HK-2 (cell line): ENCODE measurements around the gene DGUOK.

ENCODE experiments used
- DNase-seq: peaks from one replicate; pipeline ENCODE4 v3.0.0-alpha.2; 2018; ENCODE audit not compliant: unreplicated experiment

Gene DGUOK

GRCh38 chr2:73947412-73948018 is 20.8 kb downstream of the DGUOK start:
- DNase-seq: no peak

DNA sequence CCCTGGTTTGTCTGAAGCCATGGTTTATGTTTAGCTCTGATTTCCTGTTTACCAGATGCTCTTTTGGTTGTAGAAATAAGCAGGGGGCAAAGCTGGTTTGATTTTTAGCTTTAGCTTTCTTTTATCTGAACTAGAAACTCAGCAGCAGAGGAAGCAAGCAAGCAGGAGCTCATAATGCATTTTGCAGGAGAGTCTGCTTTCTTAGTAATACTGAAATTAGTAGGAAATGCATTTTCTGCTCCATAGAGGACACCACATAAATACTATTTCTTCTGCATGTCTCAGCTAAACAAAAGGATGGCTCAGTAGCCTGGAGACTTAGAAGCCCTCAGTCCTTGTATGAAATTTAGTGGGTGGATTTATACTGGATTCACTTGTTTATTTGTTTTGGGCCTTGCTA is 23.1 kb downstream of the DGUOK start:
- no peak for DNase-seq

GRCh38 chr2:73952499-73953446 is 26.1 kb downstream of the DGUOK start:
- DNase-seq: no peak

- DNase-seq: no peak
Observed at GRCh38 chr2:73956218-73956865, 29.7 kb downstream of the DGUOK start.

DNA sequence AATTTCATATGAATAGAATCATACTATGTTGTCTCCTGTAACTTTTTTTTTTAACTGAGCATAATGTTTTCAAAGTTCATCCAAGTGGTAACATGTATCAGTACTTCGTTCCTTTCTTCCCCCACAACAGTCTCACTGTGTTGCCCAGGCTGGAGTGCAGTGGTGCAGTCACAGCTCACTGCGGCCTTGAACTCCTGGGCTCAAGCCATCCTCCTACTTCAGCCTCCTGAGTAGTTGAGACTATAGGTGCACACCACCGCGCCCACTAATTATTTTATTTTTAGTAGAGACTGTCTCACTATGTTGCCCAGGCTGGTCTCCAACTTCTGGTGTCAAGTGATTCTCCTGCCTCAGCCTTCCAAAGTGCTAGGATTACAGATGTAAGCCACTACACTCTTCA is 34.6 kb downstream of the DGUOK start:
- DNase-seq: no peak

- no peak for DNase-seq
Observed at GRCh38 chr2:73961823-73962615, 35.3 kb downstream of the DGUOK start.

DNA sequence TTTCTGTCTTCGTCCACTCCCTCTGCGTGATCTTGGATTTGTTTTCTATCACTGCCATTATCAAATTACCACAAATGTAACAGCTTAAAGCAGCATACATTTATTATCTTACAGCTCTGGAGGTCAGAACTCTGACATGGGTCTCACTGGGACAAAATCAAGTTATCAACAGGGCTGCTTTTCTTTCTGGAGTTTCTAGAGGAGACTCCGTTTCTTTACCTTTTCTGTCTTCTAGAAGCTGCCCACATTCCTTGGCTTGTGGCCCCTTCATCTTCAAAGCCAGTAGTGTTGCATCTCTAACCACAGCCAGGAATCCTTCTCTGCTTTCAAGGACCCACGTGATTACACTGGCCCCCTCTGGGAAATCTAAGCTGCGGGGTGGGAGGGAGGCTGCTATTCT is 36.1 kb downstream of the DGUOK start:
- DNase-seq: no peak

DNA sequence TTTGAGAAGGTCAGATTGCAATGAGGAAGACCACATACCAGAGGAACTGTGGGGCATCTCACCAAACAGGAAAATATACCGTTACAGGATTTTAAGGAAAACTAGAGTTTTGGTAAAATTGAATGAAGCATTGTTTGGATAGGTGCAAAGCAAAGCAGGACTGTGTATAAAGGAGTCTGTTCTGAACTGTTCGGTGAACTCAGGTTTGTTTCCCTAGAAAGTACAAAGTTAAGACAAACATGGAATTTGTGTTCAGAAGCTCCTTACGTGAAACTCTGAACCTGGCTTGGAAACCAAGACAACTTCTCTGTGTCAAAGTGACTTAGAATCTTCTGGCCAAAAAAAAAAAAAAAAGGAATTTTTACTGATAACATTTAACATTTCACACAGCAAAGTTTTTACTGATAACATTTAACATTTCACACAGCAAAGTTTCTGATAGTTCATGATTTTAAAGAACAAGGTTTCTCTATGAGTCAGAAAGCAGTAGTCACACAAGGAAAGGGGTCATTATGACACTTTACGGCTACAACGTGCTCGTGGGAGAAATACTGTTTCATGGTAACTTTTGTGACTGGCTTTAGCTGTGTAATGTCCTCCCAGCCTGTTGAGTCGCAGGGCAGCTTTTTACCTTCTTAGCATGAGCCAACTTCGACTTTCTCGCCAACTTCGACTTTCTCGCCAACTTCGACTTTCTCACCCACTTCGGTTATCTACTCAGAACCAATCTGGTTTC is 36.9 kb downstream of the DGUOK start:
- DNase-seq: no peak

GRCh38 chr2:73964223-73964622 is 37.5 kb downstream of the DGUOK start:
- no peak for DNase-seq

DNA sequence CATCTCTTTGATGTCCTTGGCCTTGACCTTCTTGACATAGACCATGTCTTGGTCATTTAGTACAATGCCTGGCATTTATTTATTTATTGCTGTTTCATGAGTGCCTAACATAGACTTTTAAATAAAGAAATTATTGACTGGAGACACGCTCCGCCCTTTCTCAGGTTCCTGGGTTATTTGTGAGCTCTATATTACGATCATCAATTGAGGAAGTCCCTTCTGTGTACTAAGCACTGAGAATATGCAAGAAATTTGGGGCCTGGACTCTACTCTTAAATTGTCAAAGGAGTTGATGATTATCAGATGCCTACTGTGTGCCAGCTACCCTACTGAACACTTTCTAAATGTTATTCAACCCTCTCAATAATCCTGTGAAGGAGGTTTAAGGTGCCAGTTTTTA is 38.4 kb downstream of the DGUOK start:
- no peak for DNase-seq

GRCh38 chr2:73968357-73968937 is 41.8 kb downstream of the DGUOK start:
- DNase-seq: no peak

DNA sequence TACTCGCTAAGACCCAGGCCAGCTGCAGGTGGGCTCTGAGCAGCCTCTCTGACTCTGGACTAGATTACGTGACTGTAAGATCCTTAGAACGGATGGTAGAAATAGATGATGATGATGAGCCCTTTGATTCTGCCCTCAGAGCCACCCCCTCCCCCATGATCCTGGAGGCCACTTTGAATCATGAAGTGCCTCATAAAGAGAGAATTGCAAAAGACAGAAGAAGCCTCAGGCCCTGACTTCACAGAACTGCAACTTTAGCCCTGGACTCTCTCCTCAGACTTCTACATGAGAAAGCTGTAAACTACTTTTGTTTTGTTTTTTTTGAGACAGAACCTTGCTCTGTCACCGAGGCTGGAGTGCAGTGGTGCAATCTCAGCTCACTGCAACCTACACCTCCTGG is 42.7 kb downstream of the DGUOK start:
- DNase-seq: no peak

- no peak for DNase-seq
Observed at GRCh38 chr2:73970141-73970803, 43.6 kb downstream of the DGUOK start.

GRCh38 chr2:73970850-73971471 is 44.3 kb downstream of the DGUOK start:
- DNase-seq: no peak

DNA sequence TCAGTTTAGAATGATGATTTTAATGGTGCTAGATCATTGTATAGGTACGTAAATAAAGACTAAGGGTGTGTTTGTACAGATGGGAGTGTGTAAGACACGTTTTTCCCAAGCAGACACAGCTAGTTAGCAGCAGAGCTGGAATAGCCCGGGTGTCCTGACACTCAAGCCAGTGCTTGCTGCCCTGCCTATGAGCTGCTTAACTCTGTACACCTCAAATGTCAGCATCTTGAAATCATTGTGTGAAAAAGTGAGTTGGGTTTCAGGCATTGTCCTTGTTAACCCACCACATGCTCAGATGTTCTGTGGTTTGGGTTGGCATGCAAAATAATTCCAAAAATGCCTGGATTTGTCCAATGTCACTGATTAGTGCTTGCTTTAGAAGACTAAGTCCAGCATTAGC is 45.0 kb downstream of the DGUOK start:
- no peak for DNase-seq

- no peak for DNase-seq
Observed at GRCh38 chr2:73972846-73973245, 46.2 kb downstream of the DGUOK start.

DNA sequence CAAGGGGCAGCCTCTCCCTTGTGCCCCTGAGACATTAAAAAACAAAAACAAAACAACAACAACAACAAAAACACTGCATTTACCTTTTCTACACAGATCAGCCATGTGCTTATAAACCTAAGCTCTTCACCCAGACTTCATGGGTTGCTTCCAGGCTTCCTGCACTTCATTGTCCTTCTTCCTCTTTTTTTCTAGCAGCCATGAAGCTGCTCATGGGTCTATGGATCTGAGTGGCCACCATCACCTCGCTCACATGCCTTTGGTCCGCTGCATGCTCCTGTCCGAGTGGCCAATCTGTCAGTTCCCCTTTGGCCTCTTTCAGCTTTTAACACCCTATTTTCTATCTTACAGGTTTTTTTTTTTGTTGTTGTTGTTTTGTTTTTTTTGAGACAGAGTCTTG is 49.1 kb downstream of the DGUOK start:
- no peak for DNase-seq

DNA sequence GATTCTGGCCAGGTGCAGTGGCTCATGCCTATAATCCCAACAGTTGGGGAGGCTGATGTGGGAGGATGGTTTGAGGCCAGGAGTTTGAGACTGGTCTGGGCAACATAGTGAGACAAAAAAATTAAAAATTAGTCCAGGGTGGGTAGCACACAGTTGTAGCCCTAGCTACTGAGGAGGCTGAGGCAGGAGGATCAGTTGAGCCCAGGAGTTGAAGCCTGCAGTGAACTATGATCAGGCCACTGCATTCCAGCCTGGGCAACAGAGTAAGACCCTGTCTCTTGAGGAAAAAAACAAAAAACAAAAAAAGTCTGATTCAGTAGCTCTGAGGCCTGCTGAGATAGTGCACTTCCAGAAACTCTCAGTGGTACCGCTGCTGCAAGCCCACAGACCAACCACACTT is 50.1 kb downstream of the DGUOK start:
- DNase-seq: no peak

- DNase-seq: no peak
Observed at GRCh38 chr2:73977466-73977865, 50.8 kb downstream of the DGUOK start.

DNA sequence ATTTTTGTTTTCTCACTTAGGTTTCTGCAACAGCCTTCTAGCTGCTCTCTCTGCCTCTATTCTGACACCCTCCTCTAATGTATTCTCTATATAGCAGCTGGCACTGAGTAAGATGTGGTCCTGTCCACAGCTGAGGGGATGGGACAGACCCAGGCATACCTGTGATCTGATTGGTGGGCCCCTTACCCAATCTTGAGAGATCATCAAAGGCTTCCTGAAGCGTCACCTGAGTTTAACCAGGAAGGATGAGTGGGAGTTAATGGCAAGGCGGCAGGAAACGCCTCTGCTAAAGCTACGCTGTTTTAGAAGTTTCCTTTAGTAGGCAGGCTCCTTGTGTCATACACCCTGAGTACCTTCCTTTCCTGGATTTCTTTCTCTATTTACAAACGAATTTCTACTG is 52.3 kb downstream of the DGUOK start:
- no peak for DNase-seq
